ENCODE results near the gene EEF1G.
"Not testable (repeated sequence)": the region's sequence is repeated elsewhere in the genome, so short reads cannot be mapped to it uniquely, and the experiment has no call there.

The EEF1G gene

GRCh38 chr11:62575837-62576236 lies 2.1 kb upstream of the EEF1G start:
- no peak for DNase-seq

GRCh38 chr11:62575156-62575555 lies 1.5 kb upstream of the EEF1G start:
- DNase-seq, result no peak

- peak; percentile 31 for DNase-seq
Observed at GRCh38 chr11:62574363-62575071, 826 bp upstream of the EEF1G start.

DNA sequence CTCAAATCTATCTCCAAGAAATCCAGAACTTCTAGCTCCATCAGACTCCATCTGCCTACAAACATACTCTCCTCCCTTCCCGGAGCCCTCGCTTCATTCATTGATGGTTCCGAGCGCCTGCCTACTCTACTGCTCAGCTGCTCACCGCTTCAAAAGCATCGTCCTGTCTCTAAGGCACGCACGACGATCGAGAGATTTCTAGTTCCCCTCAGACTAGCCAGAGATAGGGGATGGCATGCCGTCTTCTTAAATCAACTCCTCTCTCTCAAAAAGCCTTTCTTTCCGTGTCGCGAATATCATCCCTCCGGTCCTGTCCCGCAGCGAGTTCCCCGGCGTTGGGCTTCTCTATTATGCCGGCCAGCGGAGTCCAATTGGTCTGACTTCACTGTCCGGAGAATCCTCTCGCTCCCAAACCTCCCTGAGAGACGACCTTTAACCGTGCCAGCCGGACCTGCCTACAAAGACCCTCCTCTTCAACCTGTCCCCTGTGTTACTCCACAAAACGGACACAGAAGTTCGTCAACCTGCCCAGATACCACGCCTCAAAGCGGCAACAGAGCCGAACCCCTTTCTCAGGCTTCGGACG lies 592 bp downstream of the EEF1G start:
- peak; percentile 5 for DNase-seq

GRCh38 chr11:62572431-62572830 lies 1.3 kb downstream of the EEF1G start:
- no peak for DNase-seq

DNA sequence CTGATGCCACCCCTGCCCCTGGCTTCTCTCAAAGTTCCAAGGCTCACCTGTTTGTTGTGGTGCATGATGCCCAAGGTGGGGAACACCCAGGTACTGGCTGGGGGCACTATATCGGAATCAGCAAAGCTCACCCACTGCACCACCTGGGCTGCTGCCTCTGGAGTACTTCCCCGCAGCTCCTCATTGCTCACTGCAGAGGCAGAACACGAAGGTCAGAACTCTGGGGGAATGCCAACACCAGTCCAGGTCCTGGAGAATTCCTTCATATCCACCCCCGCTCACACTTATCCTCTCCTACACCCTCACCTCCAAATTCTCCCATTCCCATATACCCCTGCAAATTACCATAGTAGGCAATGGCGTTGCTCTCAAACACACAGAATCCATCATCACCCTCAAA lies 2.2 kb downstream of the EEF1G start:
- not testable (repeated sequence) for DNase-seq

- not testable (repeated sequence) for DNase-seq
Observed at GRCh38 chr11:62570903-62571302, 2.8 kb downstream of the EEF1G start.

- no peak for DNase-seq
Observed at GRCh38 chr11:62569611-62570010, 4.1 kb downstream of the EEF1G start.

GRCh38 chr11:62567018-62567633 lies 6.6 kb downstream of the EEF1G start:
- no peak for DNase-seq

DNA sequence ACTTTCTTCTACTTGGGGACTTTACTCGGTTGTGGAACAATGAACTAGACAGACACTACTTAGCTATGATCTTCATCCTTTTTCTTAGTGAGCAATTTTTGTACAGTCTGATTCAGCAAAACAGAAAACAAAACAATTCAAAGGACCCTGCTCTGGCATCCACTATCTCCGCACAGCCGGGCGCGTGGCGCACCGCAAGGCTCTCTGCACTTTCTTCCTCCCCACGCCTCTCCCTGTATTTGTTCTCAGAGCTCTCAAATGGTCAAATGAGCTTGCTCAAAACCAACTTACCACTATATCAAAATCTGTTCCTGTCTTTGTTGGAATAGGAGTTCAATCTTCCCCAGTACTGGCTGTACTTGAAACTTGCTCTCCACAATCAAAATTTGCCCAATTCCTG lies 7.4 kb downstream of the EEF1G start:
- no peak for DNase-seq

DNA sequence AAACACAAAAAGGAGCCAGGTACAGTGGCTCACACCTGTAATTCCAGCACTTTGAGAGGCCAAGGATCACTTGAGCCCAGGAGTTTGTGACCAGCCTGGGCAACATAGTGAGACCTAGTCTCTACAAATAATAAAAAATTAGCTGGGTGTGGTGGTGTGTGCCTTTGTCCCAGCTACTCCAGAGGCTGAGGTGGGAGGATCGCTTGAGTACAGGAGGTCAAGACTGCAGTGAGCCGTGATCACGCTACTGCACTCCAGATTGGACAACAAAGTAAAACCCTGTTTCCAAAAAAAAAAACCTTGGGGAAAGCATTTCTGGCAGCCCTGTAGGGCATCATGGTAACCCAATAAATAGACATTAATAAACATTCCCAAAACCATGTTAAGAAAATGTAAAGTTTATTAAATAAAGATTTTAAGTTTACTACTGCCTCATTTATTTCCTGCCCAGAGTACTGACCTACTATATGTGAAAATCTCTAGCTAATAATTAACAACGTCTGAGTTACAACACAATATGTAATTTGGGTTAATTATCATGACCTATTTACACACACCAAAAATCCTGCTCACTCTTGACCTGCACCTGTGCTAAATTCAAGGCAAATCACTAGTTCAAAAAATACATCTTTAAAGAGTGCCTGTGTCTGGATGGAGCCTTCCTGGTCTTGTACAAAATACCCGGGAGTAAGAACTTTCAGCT lies 8.4 kb downstream of the EEF1G start:
- no peak for DNase-seq

DNA sequence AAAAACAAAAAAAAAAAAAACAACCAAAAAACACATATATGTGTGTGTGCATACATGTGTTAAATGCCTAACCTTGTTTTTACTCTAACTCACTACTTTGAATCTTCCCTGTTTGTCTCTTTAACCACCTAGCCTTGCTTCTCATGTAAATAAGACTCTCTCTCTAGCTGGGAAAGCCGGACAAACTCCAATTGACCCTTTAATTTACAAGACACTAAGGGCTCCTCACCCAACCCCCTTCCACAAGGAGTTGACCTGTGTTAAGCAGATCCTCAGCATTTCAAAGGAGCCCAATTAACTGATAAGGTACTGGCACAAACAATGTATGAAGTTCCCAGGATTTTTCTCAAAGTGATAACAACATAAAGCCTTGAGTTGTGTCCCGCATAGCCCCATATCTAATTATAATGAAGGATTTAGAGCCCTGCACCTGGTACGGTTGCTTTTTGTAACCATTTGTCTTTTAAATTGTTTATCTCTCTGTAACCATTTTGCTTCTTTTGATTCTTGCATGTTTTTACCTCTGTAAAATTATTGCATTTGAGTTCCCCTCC lies 11.9 kb downstream of the EEF1G start:
- DNase-seq, result not testable (repeated sequence)

DNA sequence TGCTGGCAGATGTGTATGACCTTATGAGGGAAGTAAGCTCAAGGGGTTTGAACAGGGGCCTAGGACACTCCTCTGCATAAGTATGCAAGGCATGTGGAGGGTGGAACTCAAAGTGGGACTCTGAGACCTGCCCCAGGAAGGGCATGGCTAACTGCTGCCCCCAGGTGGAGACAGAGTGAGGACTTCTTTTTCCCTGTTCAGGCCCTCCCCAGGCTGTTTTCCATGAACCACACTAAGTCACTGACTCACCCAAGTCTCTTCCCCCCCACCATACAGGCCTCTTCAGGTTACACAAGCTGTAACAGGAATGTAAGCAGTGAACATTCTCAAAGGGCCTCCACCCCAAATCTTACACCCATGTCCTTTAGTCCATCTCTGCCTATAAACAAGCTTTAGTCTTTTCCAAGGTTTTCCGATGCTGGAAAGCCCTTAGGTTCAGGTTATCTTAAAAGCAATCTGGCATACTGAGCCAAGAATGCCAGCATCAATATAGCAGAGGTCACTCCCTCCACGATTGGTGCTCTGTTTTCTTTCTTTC lies 13.1 kb downstream of the EEF1G start:
- peak; percentile 97 for DNase-seq

DNA sequence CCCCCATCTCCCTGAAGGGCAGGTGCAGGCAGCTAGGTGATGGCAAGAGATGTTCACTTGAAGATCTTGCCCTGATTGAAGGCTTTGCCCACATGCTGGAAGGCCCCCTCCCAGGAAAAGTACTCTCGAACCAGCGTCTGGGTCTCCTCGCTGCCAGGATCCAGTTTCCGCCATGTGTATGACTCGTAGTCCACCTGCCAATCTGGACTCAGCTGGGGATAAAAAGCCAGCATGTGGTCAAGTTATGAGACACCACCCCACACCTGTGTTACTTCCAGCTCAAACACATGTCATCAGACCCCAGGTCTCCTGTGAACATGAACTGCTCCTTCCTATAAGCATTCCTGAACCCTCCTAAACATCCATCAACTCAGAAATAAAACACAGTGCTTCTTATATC lies 14.1 kb downstream of the EEF1G start:
- DNase-seq, result not testable (repeated sequence)

- DNase-seq, result no peak
Observed at GRCh38 chr11:62559204-62559603, 14.5 kb downstream of the EEF1G start.

- no peak for DNase-seq
Observed at GRCh38 chr11:62558669-62559068, 15.0 kb downstream of the EEF1G start.

- DNase-seq, result no peak
Observed at GRCh38 chr11:62556875-62557631, 16.6 kb downstream of the EEF1G start.

DNA sequence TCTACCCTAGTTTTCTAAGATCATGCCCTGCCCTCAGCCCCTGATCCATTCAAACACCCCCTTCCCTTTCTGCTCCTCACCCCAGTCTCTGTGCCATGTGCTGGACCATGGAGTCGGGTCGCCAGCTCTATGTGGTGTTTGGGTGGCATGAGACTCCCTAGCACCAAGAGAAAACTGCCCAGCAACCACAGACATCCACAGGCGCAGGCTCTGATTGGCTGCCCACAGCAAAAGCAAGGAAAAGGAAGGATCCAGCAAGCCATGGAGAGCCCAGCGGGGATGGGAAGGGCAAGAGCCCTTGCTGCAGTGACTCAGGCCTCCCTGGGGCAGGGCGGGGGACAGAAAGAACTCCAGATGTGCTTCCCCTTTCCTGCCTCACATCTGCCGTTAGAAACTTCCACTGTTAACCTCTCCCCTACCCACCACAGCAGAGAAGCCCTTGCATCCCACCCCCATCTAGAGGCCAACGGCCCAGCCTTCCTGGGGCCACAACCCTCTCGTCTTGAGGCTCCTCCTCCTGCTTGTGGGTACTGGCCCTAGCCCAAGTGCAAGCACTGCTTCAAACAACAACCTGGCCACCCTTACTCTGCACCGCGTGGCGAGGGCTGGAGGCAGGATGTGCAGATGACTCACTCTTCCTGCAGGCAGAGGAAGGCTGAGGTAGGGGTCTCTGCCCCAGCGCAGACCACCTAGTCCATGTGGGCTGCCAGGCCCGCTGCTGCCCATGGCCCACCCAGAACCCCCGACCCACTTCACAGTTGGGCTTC lies 17.4 kb downstream of the EEF1G start:
- DNase-seq, result peak; percentile 94

GRCh38 chr11:62555464-62556107 lies 18.1 kb downstream of the EEF1G start:
- DNase-seq, result no peak

DNA sequence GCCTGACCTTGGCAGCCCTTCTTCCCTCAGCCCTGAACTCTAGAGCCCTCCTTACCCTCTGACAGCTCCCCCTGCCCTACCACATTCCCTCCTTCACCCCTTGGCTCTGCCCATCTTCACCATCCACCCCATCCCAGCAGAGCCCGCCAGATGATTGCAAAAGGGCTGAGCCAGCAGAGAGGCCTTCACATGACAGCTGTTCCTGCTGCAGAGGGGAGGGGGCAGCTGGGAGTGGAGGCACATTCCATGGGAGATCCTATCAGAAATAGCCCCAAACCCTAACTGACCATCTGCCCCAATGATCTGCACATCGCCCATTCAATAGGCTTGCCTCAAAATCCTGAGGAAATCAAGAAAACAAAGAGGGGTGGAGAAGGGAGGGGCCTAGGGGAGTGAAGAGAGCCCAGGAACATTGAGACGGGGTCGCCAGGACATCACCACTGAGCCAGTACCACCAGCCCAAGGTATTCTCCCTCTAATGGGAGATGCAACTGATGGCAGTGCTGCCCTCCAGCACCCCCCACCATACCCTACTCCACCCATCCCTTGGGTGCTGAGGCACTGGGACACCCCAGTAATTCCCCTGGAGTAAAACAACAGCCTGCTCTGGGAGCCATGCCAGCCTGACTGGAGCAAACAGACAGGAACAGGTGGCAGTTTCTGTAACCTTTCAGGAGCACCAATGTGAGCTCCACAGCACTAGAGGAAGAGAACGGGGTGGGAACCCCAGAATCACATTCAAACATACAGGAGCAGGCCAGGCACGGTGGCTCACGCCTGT lies 19.1 kb downstream of the EEF1G start:
- no peak for DNase-seq

Data from fibroblast of skin of abdomen (primary cell).